A673 (cell line): ENCODE measurements around the gene TTN. TPM values are rescaled to one million over a fixed set of nuclear protein-coding genes. Genes with fewer than 3 reads are reported as not detected.

Experiments used
- BruUV-seq: library from RNA; stranded (reverse); fragments of 400-500 nt; replicated peaks from 2 replicates; lab custom pipeline; 2021; lab: Mats Ljungman, UMichigan
- CTCF ChIA-PET: fragments of 300-600 bp; sonication (Branson Sonifier 250); formaldehyde crosslinking; loops from one replicate; lab custom pipeline; 2022; ENCODE audit warnings: antibody characterized with exemption; lab: Charles Lee
- POLR2A ChIA-PET: fragments of 300-600 bp; sonication (Branson Sonifier 250); formaldehyde crosslinking; loops from one replicate; lab custom pipeline; 2022; ENCODE audit warnings: antibody characterized with exemption; ENCODE audit not compliant: low non-redundant PET; lab: Charles Lee
- DNase-seq: peaks from one replicate; pipeline ENCODE4 v3.0.0-alpha.2; 2015; ENCODE audit warnings: low spot score
- H3K27ac ChIP-seq: fragments of 200-600 bp; sonication (generic); 2 replicates; pipeline ENCODE4 v1.5.1; 2016; ENCODE audit warnings: mixed run types, low read depth, mild to moderate bottlenecking, mixed read lengths, antibody characterized with exemption, low read length; ENCODE audit not compliant: poor library complexity, severe bottlenecking
- H3K27me3 ChIP-seq: fragments of 200-600 bp; sonication (generic); replicated peaks from 2 replicates; pipeline ENCODE4 v1.6.1; 2017; ENCODE audit warnings: mixed run types, low read depth, mild to moderate bottlenecking, mixed read lengths, antibody characterized with exemption, low read length; ENCODE audit not compliant: insufficient read depth, poor library complexity
- H3K36me3 ChIP-seq: fragments of 200-600 bp; sonication (generic); 2 replicates; pipeline ENCODE4 v1.6.1; 2016; ENCODE audit warnings: mixed run types, mild to moderate bottlenecking, mixed read lengths, antibody characterized with exemption, low read length; ENCODE audit not compliant: insufficient read depth, poor library complexity, severe bottlenecking
- H3K4me1 ChIP-seq: fragments of 200-600 bp; sonication (generic); 2 replicates; pipeline ENCODE4 v1.6.1; 2017; ENCODE audit warnings: mixed run types, mild to moderate bottlenecking, mixed read lengths, antibody characterized with exemption, low read length; ENCODE audit not compliant: insufficient read depth, poor library complexity, severe bottlenecking
- H3K4me3 ChIP-seq: fragments of 200-600 bp; sonication (generic); 2 replicates; pipeline ENCODE4 v1.5.1; 2016; ENCODE audit warnings: low read depth, mixed run types, mild to moderate bottlenecking, mixed read lengths, low read length; ENCODE audit not compliant: poor library complexity, severe bottlenecking
- H3K9me3 ChIP-seq: fragments of 200-600 bp; sonication (generic); 2 replicates; pipeline ENCODE4 v1.6.1; 2016; ENCODE audit warnings: mixed run types, low read depth, mild to moderate bottlenecking, mixed read lengths, antibody characterized with exemption, low read length; ENCODE audit not compliant: poor library complexity, severe bottlenecking
- EZH2 ChIP-seq: fragments of 200-600 bp; sonication (generic); IDR thresholded peaks from 2 replicates; pipeline ENCODE4 v1.6.1; 2017; ENCODE audit warnings: borderline replicate concordance, low read depth, mild to moderate bottlenecking, mixed read lengths, antibody characterized with exemption, low read length; ENCODE audit not compliant: poor library complexity, severe bottlenecking
- intact Hi-C: fragments of 100-400 bp; cut with micrococcal nuclease; formaldehyde crosslinking; loops from one replicate; pipeline ENCODE4 v1.10.0; 2022; ENCODE audit not compliant: unreplicated experiment
- total RNA-seq: library from RNA; stranded (reverse); gene quantifications from 2 replicates; pipeline ENCODE4 v1.2.3, GENCODE V29; 2021
- TF ChIP-seq, protein P1 (sequence below): fragments of 300-800, 200-600 bp; sonication (generic); conservative IDR thresholded peaks from 2 replicates; pipeline ENCODE4 v1.5.1; 2017; ENCODE audit warnings: low read depth, mild to moderate bottlenecking, antibody characterized with exemption, low read length, moderate library complexity, mixed read lengths

The TTN gene
- total RNA-seq, 1 experiment from 2014 or later: under 0.01 TPM

DNA sequence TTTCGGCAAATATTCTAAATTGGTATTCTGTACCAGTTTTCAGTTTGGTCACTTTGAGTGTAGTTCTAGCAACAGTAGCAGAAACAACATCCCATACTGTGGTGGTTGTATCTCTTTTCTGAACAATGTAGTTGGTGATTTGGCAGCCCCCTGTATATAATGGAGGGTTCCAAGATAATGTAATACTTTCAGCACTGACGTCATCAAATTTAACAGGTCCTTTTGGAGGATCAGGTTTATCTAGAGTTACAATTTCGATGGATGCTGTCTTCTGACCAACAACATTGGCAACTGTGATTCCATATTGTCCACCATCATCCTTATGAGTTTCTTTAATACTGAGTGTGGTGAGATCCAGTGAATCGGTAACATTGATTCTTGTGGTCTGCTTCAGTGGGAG, 239.0 kb downstream of the TTN start:
- no peak for DNase-seq
- TF ChIP-seq, protein P1, sequence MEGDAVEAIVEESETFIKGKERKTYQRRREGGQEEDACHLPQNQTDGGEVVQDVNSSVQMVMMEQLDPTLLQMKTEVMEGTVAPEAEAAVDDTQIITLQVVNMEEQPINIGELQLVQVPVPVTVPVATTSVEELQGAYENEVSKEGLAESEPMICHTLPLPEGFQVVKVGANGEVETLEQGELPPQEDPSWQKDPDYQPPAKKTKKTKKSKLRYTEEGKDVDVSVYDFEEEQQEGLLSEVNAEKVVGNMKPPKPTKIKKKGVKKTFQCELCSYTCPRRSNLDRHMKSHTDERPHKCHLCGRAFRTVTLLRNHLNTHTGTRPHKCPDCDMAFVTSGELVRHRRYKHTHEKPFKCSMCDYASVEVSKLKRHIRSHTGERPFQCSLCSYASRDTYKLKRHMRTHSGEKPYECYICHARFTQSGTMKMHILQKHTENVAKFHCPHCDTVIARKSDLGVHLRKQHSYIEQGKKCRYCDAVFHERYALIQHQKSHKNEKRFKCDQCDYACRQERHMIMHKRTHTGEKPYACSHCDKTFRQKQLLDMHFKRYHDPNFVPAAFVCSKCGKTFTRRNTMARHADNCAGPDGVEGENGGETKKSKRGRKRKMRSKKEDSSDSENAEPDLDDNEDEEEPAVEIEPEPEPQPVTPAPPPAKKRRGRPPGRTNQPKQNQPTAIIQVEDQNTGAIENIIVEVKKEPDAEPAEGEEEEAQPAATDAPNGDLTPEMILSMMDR: no peak
- no peak for TF ChIP-seq EZH2
- Histone ChIP-seq H3K9me3 (no peaks in the 10 kb centered on the region), H3K27me3 (no peaks in the 10 kb centered on the region), H3K4me1 (no peaks in the 10 kb centered on the region), H3K4me3 (no peak overlapping the region), H3K27ac (no peak overlapping the region), H3K36me3 (no peaks in the 10 kb centered on the region)
- POLR2A ChIA-PET: no interaction called here
- CTCF ChIA-PET: no interaction called here
- intact Hi-C loops: no loop called here
- no TSS peak for BruUV-seq

DNA sequence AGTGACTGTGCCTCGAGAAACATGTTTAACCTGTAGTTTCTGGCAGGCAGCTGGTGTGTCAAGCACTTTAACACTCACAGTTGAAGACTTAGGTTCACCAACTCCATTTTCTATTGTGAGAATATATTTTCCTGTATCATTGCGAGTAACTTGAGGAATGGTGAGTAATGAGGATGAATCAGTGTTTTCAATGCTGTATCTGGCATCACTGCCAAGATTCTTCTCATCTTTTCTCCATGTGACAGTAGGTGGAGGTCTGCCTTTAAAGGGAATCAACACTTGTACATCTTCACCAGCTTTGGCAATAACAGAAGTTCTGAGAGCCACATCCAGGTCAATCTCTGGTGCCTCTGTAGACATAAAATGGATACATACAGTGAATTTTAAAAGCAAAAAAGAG, 254.2 kb downstream of the TTN start:
- Histone ChIP-seq H3K27me3 (no peaks in the 10 kb centered on the region), H3K9me3 (no peaks in the 10 kb centered on the region), H3K36me3 (no peaks in the 10 kb centered on the region), H3K4me3 (no peak overlapping the region), H3K27ac (no peak overlapping the region), H3K4me1 (no peaks in the 10 kb centered on the region)
- ChIA-PET POLR2A (no interaction called here), CTCF (no interaction called here)
- BruUV-seq: no TSS peak
- no peak for DNase-seq
- no peak for TF ChIP-seq EZH2
- TF ChIP-seq, protein P1: no peak
- intact Hi-C loops: no loop called here

DNA sequence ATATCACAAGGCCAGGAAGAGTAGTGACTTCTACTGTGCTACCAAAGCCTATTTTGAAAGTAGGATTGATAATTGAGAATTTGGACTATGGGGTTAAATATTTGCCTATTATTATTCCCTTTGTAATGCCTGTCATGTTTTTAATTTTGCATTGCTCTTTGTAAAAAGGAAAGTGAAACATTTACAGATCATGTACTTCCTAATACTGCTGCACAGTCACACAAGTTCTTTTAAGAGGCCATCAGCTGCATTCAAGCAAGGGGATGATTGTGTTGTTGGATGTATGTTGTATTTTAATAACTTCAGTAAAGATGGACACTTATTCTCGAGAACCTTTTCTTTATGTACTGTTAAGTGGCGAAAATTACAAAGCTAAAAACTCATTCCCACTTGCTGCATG, 256.9 kb downstream of the TTN start:
- intact Hi-C loops: no loop called here
- H3K27ac ChIP-seq: no peak overlapping the region
- BruUV-seq: no TSS peak
- TF ChIP-seq, protein P1: no peak
- no peak for TF ChIP-seq EZH2
- no peaks in the 10 kb centered on the region for H3K9me3 ChIP-seq
- ChIA-PET POLR2A (no interaction called here), CTCF (no interaction called here)
- H3K27me3 ChIP-seq: no peaks in the 10 kb centered on the region
- DNase-seq: no peak
- no peaks in the 10 kb centered on the region for H3K4me1 ChIP-seq
- H3K36me3 ChIP-seq: no peaks in the 10 kb centered on the region
- no peak overlapping the region for H3K4me3 ChIP-seq
